GM12891 (cell line): ENCODE measurements around the gene SPECC1. TPM values are rescaled to one million over a fixed set of nuclear protein-coding genes. Genes with fewer than 3 reads are reported as not detected.
"Not testable (repeated sequence)": the region's sequence is repeated elsewhere in the genome, so short reads cannot be mapped to it uniquely, and the experiment has no call there.

Source experiments
- DNase-seq: peaks from one replicate; pipeline ENCODE4 v3.0.0; 2011; ENCODE audit warnings: low spot score; ENCODE audit not compliant: insufficient read length
- FAIRE-seq: peaks from 2 replicates; lab custom pipeline; 2011; peaks lifted over from hg19 to GRCh38; lab: Jason Lieb, UNC
- PAX5 ChIP-seq: IDR thresholded peaks from 2 replicates; pipeline ENCODE4 v1.6.1; 2011; ENCODE audit warnings: low read length, moderate library complexity, mild to moderate bottlenecking; ENCODE audit not compliant: insufficient read depth, severe bottlenecking
- POLR2A ChIP-seq: IDR thresholded peaks from 2 replicates; pipeline ENCODE4 v1.6.1; 2011; ENCODE audit warnings: low read depth, low read length, control low read depth
- POLR2AphosphoS5 ChIP-seq: IDR thresholded peaks from 2 replicates; pipeline ENCODE4 v1.6.1; 2011; ENCODE audit warnings: low read depth, low read length, control low read depth
- POU2F2 ChIP-seq: IDR thresholded peaks from 2 replicates; pipeline ENCODE4 v1.6.1; 2011; ENCODE audit warnings: low read depth, mild to moderate bottlenecking, control low read depth, low read length, moderate library complexity
- SPI1 ChIP-seq: IDR thresholded peaks from 2 replicates; pipeline ENCODE4 v1.6.1; 2011; ENCODE audit warnings: low read depth, low read length, control low read depth
- TAF1 ChIP-seq: IDR thresholded peaks from 2 replicates; pipeline ENCODE4 v1.6.1; 2011; ENCODE audit warnings: low read depth, low read length, control low read depth
- polyA plus RNA-seq: library from polyadenylated mRNA; unstranded; fragments of >200 nt; gene quantifications from one replicate; pipeline ENCODE4 v1.2.1, GENCODE V29; 2012; ENCODE audit warnings: low read depth, missing spikeins, inconsistent platforms; ENCODE audit not compliant: missing spikeins

The SPECC1 gene
- 25.5 TPM for polyA plus RNA-seq

GRCh38 chr17:20009302-20010098, at the start of gene SPECC1:
TSS of gene SPECC1 (plus strand) at chr17:20009359. CDS start at chr17:20096652, 87,293 bp downstream.
- TF ChIP-seq SPI1 (no peak), POLR2A (no peak), TAF1 (no peak)
- no peak for FAIRE-seq
- DNase-seq, result peak; percentile 83

- not testable (repeated sequence) for DNase-seq, FAIRE-seq
Measured at GRCh38 chr17:19962954-19963353, 46.2 kb upstream of the SPECC1 start.

- no peak for FAIRE-seq
- DNase-seq, result no peak
- no peak for TF ChIP-seq POLR2A
- no peak for TF ChIP-seq POU2F2
- no peak for TF ChIP-seq PAX5
Measured at GRCh38 chr17:19973156-19973555, 36.0 kb upstream of the SPECC1 start.

GRCh38 chr17:19975601-19976000, 33.6 kb upstream of the SPECC1 start:
- no peak for FAIRE-seq
- no peak for TF ChIP-seq POLR2AphosphoS5
- DNase-seq, result no peak

GRCh38 chr17:19977293-19978208, 31.6 kb upstream of the SPECC1 start, which contains the start of gene AKAP10:
TSS of gene AKAP10 (minus strand) at chr17:19977828. CDS start at chr17:19977679, 149 bp downstream.
- TF ChIP-seq POU2F2, result peak; percentile 12; the same call in 1 of the 2 replicates
- TF ChIP-seq SPI1, result no peak
- TF ChIP-seq TAF1, result peak; percentile 68
- TF ChIP-seq POLR2A, result peak; percentile 88
- peak; percentile 55; the same call in 1 of the 2 replicates for TF ChIP-seq POLR2AphosphoS5
- peak; percentile 81 for TF ChIP-seq PAX5
- peak; percentile 92 for DNase-seq
- FAIRE-seq, result peak; percentile 83

GRCh38 chr17:19978209-19978802, 30.9 kb upstream of the SPECC1 start:
- 0 out of 2 replicates have a peak, but pooled peaks have one; percentile 11 for TF ChIP-seq POLR2AphosphoS5
- no peak for TF ChIP-seq POLR2A
- TF ChIP-seq TAF1, result no peak
- peak; percentile 86 for TF ChIP-seq SPI1
- peak; percentile 38 for DNase-seq
- FAIRE-seq, result no peak

- no peak for DNase-seq
- FAIRE-seq, result no peak
- TF ChIP-seq PAX5 (no peak), TAF1 (no peak), POLR2AphosphoS5 (no peak), POLR2A (no peak), SPI1 (no peak)
Measured at GRCh38 chr17:19978805-19979211, 30.4 kb upstream of the SPECC1 start.

- TF ChIP-seq PAX5 (no peak), POLR2A (no peak), POU2F2 (no peak), POLR2AphosphoS5 (no peak), SPI1 (no peak), TAF1 (no peak)
- FAIRE-seq (no peak), DNase-seq (no peak)
Measured at GRCh38 chr17:19979917-19980770, 29.0 kb upstream of the SPECC1 start.

- DNase-seq (no peak), FAIRE-seq (no peak)
- no peak for TF ChIP-seq POLR2AphosphoS5
- TF ChIP-seq TAF1, result no peak
- no peak for TF ChIP-seq POU2F2
- TF ChIP-seq PAX5, result no peak
- TF ChIP-seq POLR2A, result no peak
- TF ChIP-seq SPI1, result no peak
Measured at GRCh38 chr17:19986941-19987861, 22.0 kb upstream of the SPECC1 start.
